CD14-positive monocyte (primary cell): ENCODE measurements around the gene MCF2L2. TPM values are rescaled to one million over a fixed set of nuclear protein-coding genes. Genes with fewer than 3 reads are reported as not detected.

Experiments
- DNase-seq, 3 donors: peaks; one replicate each; pipeline ENCODE4 v3.0.0-alpha.2; 2011 to 2022
- H2AFZ ChIP-seq: 2 replicates; pipeline ENCODE4 v1.6.0; 2012; ENCODE audit warnings: mild to moderate bottlenecking, low read depth, low read length, inconsistent platforms; ENCODE audit not compliant: insufficient read depth, poor library complexity, severe bottlenecking
- H3K27ac ChIP-seq, 2 donors: 1 replicate in 1 of 2; 2 replicates in 1 of 2; pipeline ENCODE4 v1.5.1; 2012 to 2013; ENCODE audit warnings: low read length in 2 of 2, control low read depth in 1 of 2, inconsistent platforms in 1 of 2, low read depth in 1 of 2, mild to moderate bottlenecking in 1 of 2
- H3K27me3 ChIP-seq, 2 donors: one replicate each; pipeline versions ENCODE4 v1.6.0 to v1.6.1; 2011 to 2013; ENCODE audit warnings: low read length in 2 of 2; ENCODE audit not compliant: control insufficient read depth in 2 of 2, insufficient read depth in 2 of 2
- H3K36me3 ChIP-seq, 2 donors: replicated peaks in 1 of 2; 1 replicate in 1 of 2; 2 replicates in 1 of 2; pipeline versions ENCODE4 v1.5.1 to v1.6.1; 2012 to 2013; ENCODE audit warnings: low read length in 2 of 2, control low read depth in 1 of 2, inconsistent platforms in 1 of 2, mild to moderate bottlenecking in 1 of 2; ENCODE audit not compliant: insufficient read depth in 2 of 2, control insufficient read depth in 1 of 2
- H3K4me1 ChIP-seq, 2 donors: 1 replicate in 1 of 2; 2 replicates in 1 of 2; pipeline versions ENCODE4 v1.5.1 to v1.6.1; 2012 to 2013; ENCODE audit warnings: low read length in 2 of 2, control low read depth in 1 of 2, inconsistent platforms in 1 of 2, mild to moderate bottlenecking in 1 of 2, moderate library complexity in 1 of 2; ENCODE audit not compliant: insufficient read depth in 2 of 2, control insufficient read depth in 1 of 2
- H3K4me2 ChIP-seq: replicated peaks from 2 replicates; pipeline ENCODE3; 2012; ENCODE audit warnings: low read length, moderate library complexity, mild to moderate bottlenecking; ENCODE audit not compliant: poor library complexity, severe bottlenecking; ENCODE audit errors: extremely low read depth
- H3K4me3 ChIP-seq, 3 experiments: fragments of 200-600 bp in 1 of 3; sonication (generic) in 1 of 3; replicated peaks in 1 of 3; 1 replicate in 2 of 3; 2 replicates in 1 of 3; pipeline ENCODE4 v1.5.1; 2011 to 2013; ENCODE audit warnings: low read length in 3 of 3, mild to moderate bottlenecking in 3 of 3, control low read depth in 2 of 3, low read depth in 2 of 3, inconsistent platforms in 1 of 3, moderate library complexity in 1 of 3
- H3K79me2 ChIP-seq: 2 replicates; pipeline ENCODE4 v1.6.0; 2012; ENCODE audit warnings: mild to moderate bottlenecking, control low read depth, inconsistent platforms, low read length, moderate library complexity; ENCODE audit not compliant: insufficient read depth
- H3K9ac ChIP-seq: 2 replicates; pipeline ENCODE4 v1.6.0; 2017; ENCODE audit warnings: low read length, mild to moderate bottlenecking; ENCODE audit not compliant: insufficient read depth, poor library complexity, severe bottlenecking
- H3K9me3 ChIP-seq, 2 donors: replicated peaks in 1 of 2; 1 replicate in 1 of 2; 2 replicates in 1 of 2; pipeline versions ENCODE4 v1.5.1 to v1.6.1; 2012 to 2013; ENCODE audit warnings: low read length in 2 of 2, control low read depth in 1 of 2; ENCODE audit not compliant: control insufficient read depth in 1 of 2, insufficient read depth in 1 of 2
- H4K20me1 ChIP-seq: 2 replicates; pipeline ENCODE4 v1.6.0; 2012; ENCODE audit warnings: mild to moderate bottlenecking, low read length, control low read depth, moderate library complexity; ENCODE audit not compliant: insufficient read depth
- H3K27ac Mint-ChIP-seq, 7 donors: one replicate each; pipeline ENCODE4 v1.8.0; 2020; ENCODE audit warnings: mild to moderate bottlenecking in 7 of 7, mixed read lengths in 7 of 7, moderate library complexity in 6 of 7, inconsistent platforms in 2 of 7
- H3K27me3 Mint-ChIP-seq, 3 donors: one replicate each; pipeline ENCODE4 v1.8.0; 2021 to 2022; ENCODE audit warnings: low read depth in 3 of 3, mild to moderate bottlenecking in 3 of 3, mixed read lengths in 3 of 3, moderate library complexity in 3 of 3, inconsistent platforms in 1 of 3
- H3K36me3 Mint-ChIP-seq, 2 donors: one replicate each; pipeline ENCODE4 v1.8.0; 2020; ENCODE audit warnings: mixed read lengths in 2 of 2, inconsistent platforms in 1 of 2, mild to moderate bottlenecking in 1 of 2
- H3K4me1 Mint-ChIP-seq: one replicate; pipeline ENCODE4 v1.8.0; 2020; ENCODE audit warnings: mild to moderate bottlenecking, mixed read lengths
- H3K4me3 Mint-ChIP-seq, 2 donors: one replicate each; pipeline ENCODE4 v1.8.0; 2020; ENCODE audit warnings: mild to moderate bottlenecking in 2 of 2, mixed read lengths in 2 of 2, moderate library complexity in 1 of 2
- H3K9me3 Mint-ChIP-seq, 7 donors: one replicate each; pipeline ENCODE4 v1.8.0; 2020 to 2022; ENCODE audit warnings: mixed read lengths in 7 of 7, mild to moderate bottlenecking in 6 of 7, moderate library complexity in 6 of 7, inconsistent platforms in 2 of 7
- WGBS: methylation state at CpG from one replicate; pipeline ENCODE4 v1.1.5; 2013; ENCODE audit warnings: missing lambda C conversion rate; ENCODE audit not compliant: insufficient coverage; 5-methylcytosine and 5-hydroxymethylcytosine counted together
- intact Hi-C, 2 donors: fragments of 100-400 bp; cut with micrococcal nuclease; formaldehyde crosslinking; loops; one replicate each; pipeline versions ENCODE4 v1.15.0 to v1.15.1; 2023
- polyA plus RNA-seq, 3 donors: library from polyadenylated mRNA; depleted of rRNA in 1 of 3; unstranded in 2 of 3; stranded (reverse) in 1 of 3; fragments of 300-500 nt in 2 of 3; fragments of >200 nt in 1 of 3; fragmentation: Illumina TruSeq in 2 of 3; gene quantifications; 1 replicate in 2 of 3; 2 replicates in 1 of 3; pipeline ENCODE4 v1.2.3, GENCODE V29; 2012 to 2021
- TF ChIP-seq, protein P1 (sequence below): fragments of 200-600 bp; IDR thresholded peaks from one replicate; pipeline ENCODE4 v1.8.0; 2022; ENCODE audit warnings: antibody characterized with exemption, mild to moderate bottlenecking

MCF2L2 gene
- polyA plus RNA-seq, 3 donors, result 0.01 to 0.13 TPM; not detected in 1

DNA sequence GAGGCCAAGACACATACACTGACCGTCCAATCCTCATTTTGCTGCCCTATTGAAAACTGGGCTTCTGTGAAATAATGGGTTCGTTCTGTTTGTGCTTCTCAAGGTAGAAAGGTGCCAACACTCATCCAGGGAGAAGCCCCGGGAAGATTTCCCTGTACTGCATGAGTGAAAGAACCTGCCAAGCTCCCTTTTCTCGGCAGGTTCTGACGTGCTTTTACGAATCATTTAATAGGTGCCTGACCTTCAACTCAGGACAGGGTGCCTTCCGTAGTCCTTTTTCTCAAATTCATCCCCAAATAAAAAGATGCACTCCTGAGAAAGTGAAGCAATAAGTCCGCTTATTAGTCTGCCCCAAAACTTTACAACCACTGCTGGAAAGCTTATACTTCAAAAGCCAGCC, 111.1 kb downstream of the MCF2L2 start:
- no peaks in the 10 kb centered on the region for H4K20me1 ChIP-seq
- no peak overlapping the region for H3K27ac ChIP-seq
- intact Hi-C loops, result no loop called here
- H3K27me3 ChIP-seq, result no peaks in the 10 kb centered on the region
- TF ChIP-seq, protein P1, sequence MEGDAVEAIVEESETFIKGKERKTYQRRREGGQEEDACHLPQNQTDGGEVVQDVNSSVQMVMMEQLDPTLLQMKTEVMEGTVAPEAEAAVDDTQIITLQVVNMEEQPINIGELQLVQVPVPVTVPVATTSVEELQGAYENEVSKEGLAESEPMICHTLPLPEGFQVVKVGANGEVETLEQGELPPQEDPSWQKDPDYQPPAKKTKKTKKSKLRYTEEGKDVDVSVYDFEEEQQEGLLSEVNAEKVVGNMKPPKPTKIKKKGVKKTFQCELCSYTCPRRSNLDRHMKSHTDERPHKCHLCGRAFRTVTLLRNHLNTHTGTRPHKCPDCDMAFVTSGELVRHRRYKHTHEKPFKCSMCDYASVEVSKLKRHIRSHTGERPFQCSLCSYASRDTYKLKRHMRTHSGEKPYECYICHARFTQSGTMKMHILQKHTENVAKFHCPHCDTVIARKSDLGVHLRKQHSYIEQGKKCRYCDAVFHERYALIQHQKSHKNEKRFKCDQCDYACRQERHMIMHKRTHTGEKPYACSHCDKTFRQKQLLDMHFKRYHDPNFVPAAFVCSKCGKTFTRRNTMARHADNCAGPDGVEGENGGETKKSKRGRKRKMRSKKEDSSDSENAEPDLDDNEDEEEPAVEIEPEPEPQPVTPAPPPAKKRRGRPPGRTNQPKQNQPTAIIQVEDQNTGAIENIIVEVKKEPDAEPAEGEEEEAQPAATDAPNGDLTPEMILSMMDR, result no peak
- Mint-ChIP-seq H3K36me3 (no peaks in the 10 kb centered on the region), H3K4me3 (no peak overlapping the region), H3K9me3 (no peaks in the 10 kb centered on the region), H3K4me1 (peaks cover 35% of the 10 kb centered on the region), H3K27ac (peak overlapping the region in 1 of 7 donors; percentile 40), H3K27me3 (peaks cover 0 to 2% (median 0%) of the 10 kb centered on the region in 3 donors)
- H3K4me2 ChIP-seq, result no peak overlapping the region
- H3K9ac ChIP-seq, result no peak overlapping the region
- H2AFZ ChIP-seq, result no peak overlapping the region
- no peaks in the 10 kb centered on the region for H3K9me3 ChIP-seq
- H3K36me3 ChIP-seq, result no peaks in the 10 kb centered on the region
- peaks cover 32 to 37% of the 10 kb centered on the region in 2 donors for H3K4me1 ChIP-seq
- H3K4me3 ChIP-seq, result no peak overlapping the region
- no peaks in the 10 kb centered on the region for H3K79me2 ChIP-seq
- no peak for DNase-seq
- 94% methylated on average over 7 of the region's 8 CpGs for WGBS

DNA sequence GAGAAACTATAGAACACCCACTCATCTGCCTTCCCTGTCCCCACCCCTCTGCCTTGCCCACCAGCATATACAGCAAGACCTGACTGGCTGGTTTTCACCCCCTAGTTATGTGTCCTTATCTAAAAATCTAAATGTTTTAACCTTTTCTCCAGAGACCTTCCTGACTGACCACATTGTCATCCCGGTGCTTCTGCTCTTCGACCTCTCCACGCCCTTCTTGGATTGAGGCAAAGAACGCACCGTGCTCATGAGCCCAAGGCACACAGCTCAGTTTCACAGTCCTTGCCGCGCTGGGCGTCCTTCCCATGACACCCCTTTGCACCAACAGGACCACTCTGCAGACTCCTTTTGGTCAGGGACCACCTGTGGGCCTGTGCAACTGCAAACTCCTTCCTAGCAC, 112.7 kb downstream of the MCF2L2 start:
- Histone ChIP-seq H3K27me3 (no peaks in the 10 kb centered on the region), H3K36me3 (no peaks in the 10 kb centered on the region), H3K79me2 (no peaks in the 10 kb centered on the region), H4K20me1 (no peaks in the 10 kb centered on the region), H3K4me2 (no peak overlapping the region), H3K9ac (no peak overlapping the region), H3K9me3 (no peaks in the 10 kb centered on the region), H3K4me3 (no peak overlapping the region), H2AFZ (no peak overlapping the region), H3K4me1 (peaks cover 32 to 37% of the 10 kb centered on the region in 2 donors), H3K27ac (no peak overlapping the region)
- peaks cover 35% of the 10 kb centered on the region for H3K4me1 Mint-ChIP-seq
- 98% methylated on average over 8 of the region's 8 CpGs for WGBS
- H3K27me3 Mint-ChIP-seq, result peaks cover 0 to 2% (median 0%) of the 10 kb centered on the region in 3 donors
- intact Hi-C loops, result no loop called here
- no peaks in the 10 kb centered on the region for H3K36me3 Mint-ChIP-seq
- H3K9me3 Mint-ChIP-seq, result no peaks in the 10 kb centered on the region
- TF ChIP-seq, protein P1, result no peak
- no peak overlapping the region for H3K4me3 Mint-ChIP-seq
- peak overlapping the region in 1 of 7 donors; percentile 47 for H3K27ac Mint-ChIP-seq
- DNase-seq, result no peak
